Measurements from ENCODE around the gene ADGRD1.

The ADGRD1 gene

DNA sequence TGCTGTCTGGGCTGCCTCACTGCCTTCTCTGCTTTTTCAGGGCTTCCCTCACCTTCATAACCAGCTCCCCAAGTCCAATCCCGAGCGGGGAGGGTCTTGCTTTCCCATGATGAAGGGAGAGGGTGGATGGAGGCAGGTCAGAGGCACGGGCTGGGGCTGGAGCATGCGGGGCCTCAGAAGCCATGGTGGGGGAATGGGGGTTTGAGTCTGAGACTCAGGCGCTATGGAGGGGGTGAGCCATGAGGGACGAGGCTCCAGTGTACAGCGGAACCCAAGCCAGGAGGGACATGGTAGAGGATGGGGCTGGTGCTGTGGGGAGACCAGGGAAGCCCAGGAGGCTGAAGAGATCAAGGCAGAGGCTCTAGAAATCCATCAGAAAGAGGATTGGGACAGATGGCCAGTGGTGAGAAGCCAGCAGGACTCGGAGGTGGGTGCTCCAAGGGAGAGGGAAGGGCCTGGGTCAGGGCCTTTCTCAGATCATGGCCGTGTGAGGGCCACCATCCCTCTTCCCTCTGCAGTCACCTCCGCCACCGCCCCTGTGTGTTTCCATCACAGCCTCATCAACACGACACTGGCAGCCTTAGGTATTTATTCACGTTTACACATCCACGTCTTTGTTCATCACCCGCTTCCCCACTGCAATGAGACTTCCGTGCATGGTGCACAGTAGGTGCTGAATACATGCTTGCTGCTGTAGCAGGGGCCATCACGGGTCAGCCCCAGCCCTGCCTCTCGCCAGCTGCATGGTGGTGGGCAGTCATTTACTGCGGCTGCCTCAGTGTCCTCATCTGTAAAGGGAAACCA, 144.7 kb downstream of the ADGRD1 start:
- no peak overlapping the region for H3K4me2 ChIP-seq (ENCODE audit: insufficient read depth, low read length)
- peaks cover 3% of the 10 kb centered on the region for H3K27me3 ChIP-seq (ENCODE audit: insufficient read depth, low read length, poor library complexity)
- no peak overlapping the region for H2AFZ ChIP-seq (ENCODE audit: low read depth, low read length)
- no peak overlapping the region for H3K4me3 ChIP-seq (ENCODE audit: low read depth in 1 of 2, low read length in 2 of 2)
- peaks cover 2% of the 10 kb centered on the region; the same call in 1 of the 2 replicates for H3K4me1 ChIP-seq (ENCODE audit: insufficient read depth, low read length)
- H4K20me1 ChIP-seq (ENCODE audit: insufficient read depth, low read length) = no peaks in the 10 kb centered on the region
- no peaks in the 10 kb centered on the region for H3K36me3 ChIP-seq (ENCODE audit: insufficient read depth, low read length)
- no peak overlapping the region for H3K27ac ChIP-seq (ENCODE audit: low read length)
- no peaks in the 10 kb centered on the region for H3K79me2 ChIP-seq (ENCODE audit: insufficient read depth, low read length)
- no peaks in the 10 kb centered on the region for H3K9me3 ChIP-seq (ENCODE audit: insufficient read depth, low read length, severe bottlenecking)
- H3K9ac ChIP-seq (ENCODE audit: low read depth, low read length) = no peak overlapping the region
- no peak for ATAC-seq (ENCODE audit: insufficient read depth, low read depth)
- DNase-seq = no peak
- TF ChIP-seq, protein P1, sequence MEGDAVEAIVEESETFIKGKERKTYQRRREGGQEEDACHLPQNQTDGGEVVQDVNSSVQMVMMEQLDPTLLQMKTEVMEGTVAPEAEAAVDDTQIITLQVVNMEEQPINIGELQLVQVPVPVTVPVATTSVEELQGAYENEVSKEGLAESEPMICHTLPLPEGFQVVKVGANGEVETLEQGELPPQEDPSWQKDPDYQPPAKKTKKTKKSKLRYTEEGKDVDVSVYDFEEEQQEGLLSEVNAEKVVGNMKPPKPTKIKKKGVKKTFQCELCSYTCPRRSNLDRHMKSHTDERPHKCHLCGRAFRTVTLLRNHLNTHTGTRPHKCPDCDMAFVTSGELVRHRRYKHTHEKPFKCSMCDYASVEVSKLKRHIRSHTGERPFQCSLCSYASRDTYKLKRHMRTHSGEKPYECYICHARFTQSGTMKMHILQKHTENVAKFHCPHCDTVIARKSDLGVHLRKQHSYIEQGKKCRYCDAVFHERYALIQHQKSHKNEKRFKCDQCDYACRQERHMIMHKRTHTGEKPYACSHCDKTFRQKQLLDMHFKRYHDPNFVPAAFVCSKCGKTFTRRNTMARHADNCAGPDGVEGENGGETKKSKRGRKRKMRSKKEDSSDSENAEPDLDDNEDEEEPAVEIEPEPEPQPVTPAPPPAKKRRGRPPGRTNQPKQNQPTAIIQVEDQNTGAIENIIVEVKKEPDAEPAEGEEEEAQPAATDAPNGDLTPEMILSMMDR (IDR thresholded peaks at IDR 0.05; ENCODE audit: borderline replicate concordance, extremely low read depth, low read length, poor library complexity, severe bottlenecking) = no peak
- TF ChIP-seq EZH2 (IDR thresholded peaks at IDR 0.05; ENCODE audit: borderline replicate concordance, low read depth, low read length, severe bottlenecking) = no peak

DNA sequence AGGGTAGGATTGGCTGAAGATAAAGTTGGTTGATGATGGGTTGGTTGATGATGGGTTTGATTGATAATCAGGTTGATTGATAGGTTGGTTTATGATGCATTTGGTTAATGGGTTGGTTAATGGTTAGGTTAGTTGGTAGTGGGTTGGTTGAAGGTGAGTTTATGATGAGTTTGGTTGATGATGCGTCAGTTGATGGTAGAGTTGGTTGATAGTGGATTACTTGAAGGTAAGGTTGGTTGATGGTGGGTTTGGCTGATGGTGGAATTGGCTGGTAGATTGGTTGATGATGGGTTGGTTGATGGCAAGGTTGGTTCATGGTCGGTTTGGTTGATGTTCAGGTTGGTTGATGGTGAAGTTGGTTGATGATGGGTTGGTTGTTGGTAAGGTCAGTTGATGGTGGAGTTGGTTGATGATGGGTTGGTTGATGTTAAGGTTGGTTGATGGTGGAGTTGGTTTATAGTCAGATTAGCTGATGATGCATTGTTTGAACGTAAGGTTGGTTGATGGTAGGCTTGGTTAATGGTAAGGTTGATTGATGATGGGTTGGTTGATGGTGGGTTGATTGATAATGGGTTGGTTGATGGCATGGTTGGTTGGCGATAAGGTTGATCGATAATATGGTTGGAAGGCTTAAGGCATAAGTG, 146.4 kb downstream of the ADGRD1 start:
- DNase-seq = no peak
- Histone ChIP-seq H3K4me2 (ENCODE audit: insufficient read depth, low read length) (no peak overlapping the region), H3K27ac (ENCODE audit: low read length) (no peak overlapping the region), H3K27me3 (ENCODE audit: insufficient read depth, low read length, poor library complexity) (no peaks in the 10 kb centered on the region), H3K79me2 (ENCODE audit: insufficient read depth, low read length) (no peaks in the 10 kb centered on the region), H3K9me3 (ENCODE audit: insufficient read depth, low read length, severe bottlenecking) (no peaks in the 10 kb centered on the region), H2AFZ (ENCODE audit: low read depth, low read length) (no peak overlapping the region), H4K20me1 (ENCODE audit: insufficient read depth, low read length) (no peaks in the 10 kb centered on the region), H3K9ac (ENCODE audit: low read depth, low read length) (no peak overlapping the region), H3K36me3 (ENCODE audit: insufficient read depth, low read length) (no peaks in the 10 kb centered on the region), H3K4me3 (ENCODE audit: low read depth in 1 of 2, low read length in 2 of 2) (no peak overlapping the region), H3K4me1 (ENCODE audit: insufficient read depth, low read length) (no peaks in the 10 kb centered on the region)
- ATAC-seq (ENCODE audit: insufficient read depth, low read depth) = no peak
- TF ChIP-seq, protein P1 (IDR thresholded peaks at IDR 0.05; ENCODE audit: borderline replicate concordance, extremely low read depth, low read length, poor library complexity, severe bottlenecking) = no peak
- no peak for TF ChIP-seq EZH2 (IDR thresholded peaks at IDR 0.05; ENCODE audit: borderline replicate concordance, low read depth, low read length, severe bottlenecking)

DNA sequence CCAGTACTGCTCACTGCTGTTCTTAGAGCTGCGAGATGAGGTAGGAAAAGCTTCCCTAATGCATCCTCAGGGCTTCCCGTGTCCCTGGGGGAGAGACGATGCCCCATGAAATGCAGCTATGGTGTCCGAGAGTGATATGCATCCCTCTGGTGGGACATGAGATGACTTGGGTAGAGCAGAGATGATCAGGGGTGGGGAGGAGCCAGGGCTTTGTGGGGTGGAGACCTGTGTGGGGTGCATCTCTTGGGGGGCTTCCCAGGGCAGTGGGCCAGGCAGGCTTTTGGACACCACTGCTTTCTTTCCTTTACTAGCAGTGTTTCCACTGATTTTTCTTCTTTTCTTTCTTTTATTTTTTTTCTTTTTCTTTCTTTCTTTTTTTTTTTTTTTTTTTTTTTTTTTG, 147.3 kb downstream of the ADGRD1 start:
- no peak overlapping the region for H3K9ac ChIP-seq (ENCODE audit: low read depth, low read length)
- H3K9me3 ChIP-seq (ENCODE audit: insufficient read depth, low read length, severe bottlenecking) = no peaks in the 10 kb centered on the region
- H3K79me2 ChIP-seq (ENCODE audit: insufficient read depth, low read length) = no peaks in the 10 kb centered on the region
- H2AFZ ChIP-seq (ENCODE audit: low read depth, low read length) = no peak overlapping the region
- H3K4me3 ChIP-seq (ENCODE audit: low read depth in 1 of 2, low read length in 2 of 2) = no peak overlapping the region
- H4K20me1 ChIP-seq (ENCODE audit: insufficient read depth, low read length) = no peaks in the 10 kb centered on the region
- no peaks in the 10 kb centered on the region for H3K27me3 ChIP-seq (ENCODE audit: insufficient read depth, low read length, poor library complexity)
- no peaks in the 10 kb centered on the region for H3K36me3 ChIP-seq (ENCODE audit: insufficient read depth, low read length)
- no peak overlapping the region for H3K27ac ChIP-seq (ENCODE audit: low read length)
- H3K4me2 ChIP-seq (ENCODE audit: insufficient read depth, low read length) = no peak overlapping the region
- TF ChIP-seq EZH2 (IDR thresholded peaks at IDR 0.05; ENCODE audit: borderline replicate concordance, low read depth, low read length, severe bottlenecking) = no peak
- no peak for ATAC-seq (ENCODE audit: insufficient read depth, low read depth)
- no peak for DNase-seq
- no peaks in the 10 kb centered on the region for H3K4me1 ChIP-seq (ENCODE audit: insufficient read depth, low read length)

Measured in DND-41 (cell line).